Ovary (tissue), 3 donors: ENCODE measurements around the gene LAMA2.

Experiments used
- EP300 ChIP-seq: sonication (generic); formaldehyde crosslinking; IDR thresholded peaks from one replicate; pipeline ENCODE4 v1.6.1; 2017; ENCODE audit warnings: antibody characterized with exemption
- POLR2A ChIP-seq: fragments of 450-650 bp; IDR thresholded peaks from one replicate; pipeline ENCODE4 v1.6.1; 2017; ENCODE audit warnings: antibody characterized with exemption, mild to moderate bottlenecking, moderate library complexity
- TF ChIP-seq, protein P1 (sequence below), 3 donors: fragments of 450-650 bp in 2 of 3; fragments of 200-600 bp in 1 of 3; IDR thresholded peaks; one replicate each; pipeline versions ENCODE4 v1.5.1 to v1.8.0; 2016 to 2022; ENCODE audit warnings: antibody characterized with exemption in 3 of 3, mild to moderate bottlenecking in 1 of 3
- donor health status: DM: no; HTN: no; CAD: no.

DNA sequence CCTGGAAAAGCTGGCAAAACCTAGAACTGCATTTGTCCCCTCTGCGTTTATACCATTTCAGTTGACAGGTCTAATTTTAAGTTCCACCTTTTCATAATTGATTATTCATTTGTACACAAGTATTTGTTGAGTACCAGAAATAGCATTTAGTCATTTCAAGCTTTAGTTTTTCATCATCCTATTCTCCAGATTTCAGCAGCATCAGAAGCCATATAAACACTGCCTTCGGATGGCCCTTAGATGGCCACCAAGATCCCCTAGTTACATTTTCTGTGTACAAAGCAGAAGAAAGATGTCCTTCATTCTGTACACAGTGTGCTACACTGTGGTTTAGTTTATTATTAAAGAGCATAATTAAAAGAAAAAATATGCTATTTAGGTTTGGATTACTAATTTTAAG, 131.4 kb downstream of the LAMA2 start:
- no peak for TF ChIP-seq POLR2A
- TF ChIP-seq, protein P1, sequence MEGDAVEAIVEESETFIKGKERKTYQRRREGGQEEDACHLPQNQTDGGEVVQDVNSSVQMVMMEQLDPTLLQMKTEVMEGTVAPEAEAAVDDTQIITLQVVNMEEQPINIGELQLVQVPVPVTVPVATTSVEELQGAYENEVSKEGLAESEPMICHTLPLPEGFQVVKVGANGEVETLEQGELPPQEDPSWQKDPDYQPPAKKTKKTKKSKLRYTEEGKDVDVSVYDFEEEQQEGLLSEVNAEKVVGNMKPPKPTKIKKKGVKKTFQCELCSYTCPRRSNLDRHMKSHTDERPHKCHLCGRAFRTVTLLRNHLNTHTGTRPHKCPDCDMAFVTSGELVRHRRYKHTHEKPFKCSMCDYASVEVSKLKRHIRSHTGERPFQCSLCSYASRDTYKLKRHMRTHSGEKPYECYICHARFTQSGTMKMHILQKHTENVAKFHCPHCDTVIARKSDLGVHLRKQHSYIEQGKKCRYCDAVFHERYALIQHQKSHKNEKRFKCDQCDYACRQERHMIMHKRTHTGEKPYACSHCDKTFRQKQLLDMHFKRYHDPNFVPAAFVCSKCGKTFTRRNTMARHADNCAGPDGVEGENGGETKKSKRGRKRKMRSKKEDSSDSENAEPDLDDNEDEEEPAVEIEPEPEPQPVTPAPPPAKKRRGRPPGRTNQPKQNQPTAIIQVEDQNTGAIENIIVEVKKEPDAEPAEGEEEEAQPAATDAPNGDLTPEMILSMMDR (IDR thresholded peaks at IDR 0.05), result no peak
- no peak for TF ChIP-seq EP300
